Calu3 (cell line): ENCODE results near the gene SLC23A1. TPM values are rescaled to one million over a fixed set of nuclear protein-coding genes. Genes with fewer than 3 reads are reported as not detected.
A peak's percentile ranks its signal among the peaks of the same experiment; 100 is the strongest.

Experiments
- BruUV-seq: library from RNA; stranded (reverse); fragments of 400-500 nt; replicated peaks from 2 replicates; lab custom pipeline; 2021; lab: Mats Ljungman, UMichigan
- CTCF ChIA-PET: fragments of 300-600 bp; sonication (Branson Sonifier 250); formaldehyde crosslinking; loops from one replicate; lab custom pipeline; 2022; ENCODE audit warnings: antibody characterized with exemption; lab: Charles Lee
- DNase-seq: peaks from one replicate; pipeline ENCODE4 v3.0.0; 2022
- H3K27ac Mint-ChIP-seq: one replicate; pipeline ENCODE4 v1.8.0; 2022; ENCODE audit warnings: mixed read lengths; ENCODE audit not compliant: unreplicated experiment
- H3K27me3 Mint-ChIP-seq: one replicate; pipeline ENCODE4 v1.8.0; 2022; ENCODE audit warnings: mixed read lengths; ENCODE audit not compliant: unreplicated experiment
- H3K36me3 Mint-ChIP-seq: one replicate; pipeline ENCODE4 v1.8.0; 2022; ENCODE audit warnings: mild to moderate bottlenecking, moderate library complexity, mixed read lengths; ENCODE audit not compliant: insufficient read depth, unreplicated experiment
- H3K4me1 Mint-ChIP-seq: one replicate; pipeline ENCODE4 v1.8.0; 2022; ENCODE audit warnings: mild to moderate bottlenecking, low read depth, mixed read lengths; ENCODE audit not compliant: unreplicated experiment
- H3K4me3 Mint-ChIP-seq: one replicate; pipeline ENCODE4 v1.8.0; 2022; ENCODE audit warnings: mild to moderate bottlenecking, low read depth, moderate library complexity, mixed read lengths; ENCODE audit not compliant: unreplicated experiment
- H3K9me3 Mint-ChIP-seq: one replicate; pipeline ENCODE4 v1.8.0; 2022; ENCODE audit warnings: low read depth, mixed read lengths; ENCODE audit not compliant: unreplicated experiment
- intact Hi-C: fragments of 100-400 bp; cut with micrococcal nuclease; formaldehyde crosslinking; loops from one replicate; pipeline ENCODE4 v1.10.0; 2022; ENCODE audit not compliant: unreplicated experiment
- total RNA-seq: library from RNA; stranded (reverse); gene quantifications from 2 replicates; pipeline ENCODE4 v1.2.3, GENCODE V29; 2022
- TF ChIP-seq, protein P1 (sequence below): fragments of 200-600 bp; IDR thresholded peaks from one replicate; pipeline ENCODE4 v1.8.0; 2022; ENCODE audit warnings: antibody characterized with exemption; ENCODE audit not compliant: unreplicated experiment

Gene SLC23A1
- total RNA-seq, 1 experiment from 2014 or later = 0.80 TPM

DNA sequence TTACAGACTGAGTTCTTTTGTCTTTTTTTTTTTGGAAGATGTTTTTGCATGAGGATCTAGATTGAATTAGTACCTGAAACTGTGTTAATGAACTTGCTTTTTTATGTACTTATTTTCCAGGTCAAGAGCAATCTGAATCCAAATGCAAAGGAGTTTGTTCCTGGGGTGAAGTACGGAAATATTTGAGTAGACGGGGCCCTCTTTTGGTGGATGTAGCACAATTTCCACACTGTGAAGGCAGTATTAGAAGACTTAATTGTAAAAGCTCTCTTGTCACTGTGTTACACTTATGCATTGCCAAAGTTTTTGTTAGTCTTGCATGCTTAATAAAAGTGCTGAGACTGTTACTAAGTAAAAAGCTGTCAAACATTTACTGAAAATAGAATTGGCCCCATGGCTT, 14.5 kb downstream of the SLC23A1 start:
- TF ChIP-seq, protein P1, sequence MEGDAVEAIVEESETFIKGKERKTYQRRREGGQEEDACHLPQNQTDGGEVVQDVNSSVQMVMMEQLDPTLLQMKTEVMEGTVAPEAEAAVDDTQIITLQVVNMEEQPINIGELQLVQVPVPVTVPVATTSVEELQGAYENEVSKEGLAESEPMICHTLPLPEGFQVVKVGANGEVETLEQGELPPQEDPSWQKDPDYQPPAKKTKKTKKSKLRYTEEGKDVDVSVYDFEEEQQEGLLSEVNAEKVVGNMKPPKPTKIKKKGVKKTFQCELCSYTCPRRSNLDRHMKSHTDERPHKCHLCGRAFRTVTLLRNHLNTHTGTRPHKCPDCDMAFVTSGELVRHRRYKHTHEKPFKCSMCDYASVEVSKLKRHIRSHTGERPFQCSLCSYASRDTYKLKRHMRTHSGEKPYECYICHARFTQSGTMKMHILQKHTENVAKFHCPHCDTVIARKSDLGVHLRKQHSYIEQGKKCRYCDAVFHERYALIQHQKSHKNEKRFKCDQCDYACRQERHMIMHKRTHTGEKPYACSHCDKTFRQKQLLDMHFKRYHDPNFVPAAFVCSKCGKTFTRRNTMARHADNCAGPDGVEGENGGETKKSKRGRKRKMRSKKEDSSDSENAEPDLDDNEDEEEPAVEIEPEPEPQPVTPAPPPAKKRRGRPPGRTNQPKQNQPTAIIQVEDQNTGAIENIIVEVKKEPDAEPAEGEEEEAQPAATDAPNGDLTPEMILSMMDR = no peak
- Mint-ChIP-seq H3K4me1 (peaks cover 6% of the 10 kb centered on the region), H3K27me3 (no peaks in the 10 kb centered on the region), H3K27ac (no peak overlapping the region), H3K36me3 (peaks cover 70% of the 10 kb centered on the region), H3K4me3 (no peak overlapping the region), H3K9me3 (no peaks in the 10 kb centered on the region)
- intact Hi-C loops = no loop called here
- CTCF ChIA-PET = no interaction called here
- BruUV-seq = no TSS peak
- DNase-seq = no peak

DNA sequence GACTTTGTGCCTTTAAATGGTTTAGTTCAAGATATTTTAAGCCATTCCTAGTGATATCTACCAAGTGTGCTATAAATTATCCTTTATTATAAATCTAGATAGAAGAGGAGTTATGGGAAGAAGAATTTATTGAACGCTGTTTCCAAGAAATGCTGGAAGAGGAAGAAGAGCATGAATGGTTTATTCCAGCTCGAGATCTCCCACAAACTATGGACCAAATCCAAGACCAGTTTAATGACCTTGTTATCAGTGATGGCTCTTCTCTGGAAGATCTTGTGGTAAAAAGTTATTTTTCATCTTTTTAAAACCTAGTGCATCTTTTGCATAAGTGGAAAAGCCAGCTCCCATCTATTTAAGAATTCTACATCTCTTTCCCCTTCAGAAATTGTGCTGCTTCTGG, 18.6 kb downstream of the SLC23A1 start:
- CTCF ChIA-PET = no interaction called here
- no peak overlapping the region for H3K27ac Mint-ChIP-seq
- peaks cover 55% of the 10 kb centered on the region for H3K36me3 Mint-ChIP-seq
- TF ChIP-seq, protein P1 = no peak
- no peaks in the 10 kb centered on the region for H3K27me3 Mint-ChIP-seq
- no peak overlapping the region for H3K4me3 Mint-ChIP-seq
- no peaks in the 10 kb centered on the region for H3K9me3 Mint-ChIP-seq
- intact Hi-C loops = no loop called here
- no TSS peak for BruUV-seq
- no peak for DNase-seq
- H3K4me1 Mint-ChIP-seq = no peaks in the 10 kb centered on the region

DNA sequence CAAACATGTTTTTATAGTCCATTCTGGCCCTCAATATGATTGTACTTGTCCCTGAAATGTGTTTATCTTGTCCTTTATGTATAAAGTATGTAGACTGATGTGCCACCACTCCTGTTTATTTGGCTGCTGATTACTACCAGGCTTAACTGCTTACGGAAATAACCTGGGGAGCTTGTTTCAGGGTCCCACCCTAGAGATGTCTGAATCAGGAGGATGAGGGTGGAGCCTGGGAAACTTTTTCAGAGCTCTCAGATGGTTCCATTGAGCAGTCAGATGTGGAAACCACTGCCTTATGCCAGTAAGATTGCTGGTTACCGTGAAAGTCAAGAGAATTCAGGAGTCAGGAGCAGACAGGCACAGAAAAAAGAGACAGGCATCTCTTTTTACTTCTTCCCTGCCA, 19.2 kb downstream of the SLC23A1 start:
- peak overlapping the region; percentile 40 for H3K27ac Mint-ChIP-seq

DNA sequence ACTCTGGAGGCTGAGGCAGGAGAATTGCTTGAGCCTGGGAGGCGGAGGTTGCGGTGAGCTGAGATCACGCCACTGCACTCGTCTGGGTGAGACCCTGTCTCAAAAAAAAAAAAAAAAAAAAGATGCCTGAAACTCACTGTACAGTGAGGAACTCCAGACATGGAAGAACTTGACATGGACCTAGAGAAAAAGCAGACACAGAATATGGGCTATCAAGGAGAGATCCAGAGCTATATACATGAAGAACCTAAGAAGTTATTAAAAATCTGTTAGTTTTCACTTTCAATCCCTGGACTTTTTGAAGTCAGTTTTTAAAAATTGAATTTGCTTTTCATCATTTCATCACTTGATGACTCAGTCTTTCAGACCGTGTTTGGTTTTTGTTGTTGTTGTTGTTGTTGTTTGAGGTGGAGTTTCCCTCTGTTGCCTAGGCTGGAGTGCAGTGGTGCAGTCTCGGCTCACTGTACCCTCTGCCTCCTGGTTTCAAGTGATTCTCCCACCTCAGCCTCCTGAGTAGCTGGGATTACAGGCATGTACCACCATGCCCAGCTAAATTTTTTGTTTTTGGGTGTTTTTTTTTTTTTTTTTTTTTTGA, 21.2 kb downstream of the SLC23A1 start:
- Mint-ChIP-seq H3K9me3 (no peaks in the 10 kb centered on the region), H3K27ac (no peak overlapping the region), H3K4me1 (no peaks in the 10 kb centered on the region), H3K27me3 (no peaks in the 10 kb centered on the region), H3K36me3 (peaks cover 50% of the 10 kb centered on the region), H3K4me3 (no peak overlapping the region)
- DNase-seq = no peak
- TF ChIP-seq, protein P1 = no peak
- intact Hi-C loops = no loop called here
- no TSS peak for BruUV-seq
- CTCF ChIA-PET = interaction anchor here (1.1 kb wide), 1 partner anchor 20 kb away, joined by 5 read pairs; no protein-coding TSS in a partner anchor

More for the DNA sequence above, 19.2 kb downstream of the SLC23A1 start:
- CTCF ChIA-PET = interaction anchor here (0.6 kb wide), 1 partner anchor 51 kb away, joined by 3 read pairs; no protein-coding TSS in a partner anchor
- no TSS peak for BruUV-seq
- no peak for DNase-seq
- no peaks in the 10 kb centered on the region for H3K4me1 Mint-ChIP-seq
- H3K9me3 Mint-ChIP-seq = no peaks in the 10 kb centered on the region
- intact Hi-C loops = no loop called here
- H3K4me3 Mint-ChIP-seq = no peak overlapping the region
- peaks cover 55% of the 10 kb centered on the region for H3K36me3 Mint-ChIP-seq
- no peaks in the 10 kb centered on the region for H3K27me3 Mint-ChIP-seq
- TF ChIP-seq, protein P1 = no peak
